HL-60 (cell line): ENCODE measurements around the gene DDX17.

Source experiments
- DNase-seq, 2 experiments: peaks; one replicate each; pipeline ENCODE4 v3.0.0-alpha.2; 2010 to 2020; ENCODE audit warnings: low read depth in 1 of 2, low spot score in 1 of 2
- H3K27ac ChIP-seq: fragments of 250-450 bp; sonication (Bioruptor Pico); replicated peaks from 2 replicates; pipeline ENCODE4 v1.5.1; 2020; ENCODE audit warnings: mild to moderate bottlenecking, moderate library complexity
- H3K27me3 ChIP-seq: fragments of 250-450 bp; sonication (Bioruptor Pico); 2 replicates; pipeline ENCODE4 v1.5.1; 2021; ENCODE audit warnings: mild to moderate bottlenecking, moderate library complexity; ENCODE audit not compliant: insufficient read depth, poor library complexity, severe bottlenecking
- H3K4me3 ChIP-seq: replicated peaks from 2 replicates; pipeline ENCODE4 v1.5.1; 2011; ENCODE audit warnings: mild to moderate bottlenecking, control low read depth, low read length; ENCODE audit not compliant: insufficient read depth
- GABPA ChIP-seq: IDR thresholded peaks from 2 replicates; pipeline ENCODE4 v1.6.1; 2012; ENCODE audit warnings: low read depth
- POLR2AphosphoS5 ChIP-seq: IDR thresholded peaks from 2 replicates; pipeline ENCODE4 v1.6.1; 2012; ENCODE audit warnings: low read depth
- REST ChIP-seq: IDR thresholded peaks from 2 replicates; pipeline ENCODE4 v1.6.1; 2012; ENCODE audit warnings: low read depth; ENCODE audit not compliant: insufficient replicate concordance
- SPI1 ChIP-seq: IDR thresholded peaks from 2 replicates; pipeline ENCODE4 v1.6.1; 2012; ENCODE audit warnings: low read depth, mild to moderate bottlenecking, borderline replicate concordance
- TF ChIP-seq, protein P1 (sequence below): IDR thresholded peaks from one replicate; pipeline ENCODE4 v1.5.1; 2011; ENCODE audit warnings: low read length, control low read depth, inconsistent platforms; ENCODE audit not compliant: insufficient read depth

Gene DDX17

DNA sequence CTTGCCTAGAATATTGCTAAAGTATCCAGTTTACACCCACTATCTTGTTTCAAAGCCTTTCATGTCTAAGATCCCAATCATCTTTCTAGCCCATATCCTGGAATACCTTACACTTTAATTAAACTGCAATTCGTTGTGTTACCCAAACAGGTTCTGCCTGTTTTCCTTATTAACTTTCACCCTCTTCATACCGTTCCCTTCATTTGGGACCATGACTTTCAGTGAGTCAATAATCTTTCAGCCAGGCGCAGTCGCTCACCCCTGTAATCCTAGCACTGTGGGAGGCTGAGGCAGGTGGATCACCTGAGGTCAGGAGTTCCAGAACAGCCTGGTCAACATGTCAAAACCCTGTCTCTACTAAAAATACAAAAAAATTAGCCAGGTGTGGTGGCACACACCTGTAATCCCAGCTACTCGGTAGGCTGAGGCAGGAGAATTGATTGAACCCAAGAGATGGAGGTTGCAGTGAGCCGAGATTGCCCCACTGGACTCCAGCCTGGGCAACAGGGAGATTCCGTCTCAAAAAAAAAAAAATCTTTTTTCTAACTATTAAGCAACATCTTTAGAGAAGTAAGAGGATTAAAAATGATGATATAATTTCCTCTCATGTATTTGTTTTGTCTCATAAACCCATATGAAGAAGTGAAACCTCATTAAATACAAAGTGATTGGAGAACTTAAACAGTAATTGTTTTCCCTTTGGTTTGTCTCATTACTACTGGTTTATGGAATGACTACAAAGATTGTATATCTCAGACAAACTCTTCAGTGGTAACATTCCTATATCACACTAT, 43.2 kb upstream of the DDX17 start:
- no peak for TF ChIP-seq POLR2AphosphoS5
- TF ChIP-seq GABPA = no peak
- TF ChIP-seq, protein P1, sequence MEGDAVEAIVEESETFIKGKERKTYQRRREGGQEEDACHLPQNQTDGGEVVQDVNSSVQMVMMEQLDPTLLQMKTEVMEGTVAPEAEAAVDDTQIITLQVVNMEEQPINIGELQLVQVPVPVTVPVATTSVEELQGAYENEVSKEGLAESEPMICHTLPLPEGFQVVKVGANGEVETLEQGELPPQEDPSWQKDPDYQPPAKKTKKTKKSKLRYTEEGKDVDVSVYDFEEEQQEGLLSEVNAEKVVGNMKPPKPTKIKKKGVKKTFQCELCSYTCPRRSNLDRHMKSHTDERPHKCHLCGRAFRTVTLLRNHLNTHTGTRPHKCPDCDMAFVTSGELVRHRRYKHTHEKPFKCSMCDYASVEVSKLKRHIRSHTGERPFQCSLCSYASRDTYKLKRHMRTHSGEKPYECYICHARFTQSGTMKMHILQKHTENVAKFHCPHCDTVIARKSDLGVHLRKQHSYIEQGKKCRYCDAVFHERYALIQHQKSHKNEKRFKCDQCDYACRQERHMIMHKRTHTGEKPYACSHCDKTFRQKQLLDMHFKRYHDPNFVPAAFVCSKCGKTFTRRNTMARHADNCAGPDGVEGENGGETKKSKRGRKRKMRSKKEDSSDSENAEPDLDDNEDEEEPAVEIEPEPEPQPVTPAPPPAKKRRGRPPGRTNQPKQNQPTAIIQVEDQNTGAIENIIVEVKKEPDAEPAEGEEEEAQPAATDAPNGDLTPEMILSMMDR = no peak
- no peak for TF ChIP-seq REST
- no peak for TF ChIP-seq SPI1

DNA sequence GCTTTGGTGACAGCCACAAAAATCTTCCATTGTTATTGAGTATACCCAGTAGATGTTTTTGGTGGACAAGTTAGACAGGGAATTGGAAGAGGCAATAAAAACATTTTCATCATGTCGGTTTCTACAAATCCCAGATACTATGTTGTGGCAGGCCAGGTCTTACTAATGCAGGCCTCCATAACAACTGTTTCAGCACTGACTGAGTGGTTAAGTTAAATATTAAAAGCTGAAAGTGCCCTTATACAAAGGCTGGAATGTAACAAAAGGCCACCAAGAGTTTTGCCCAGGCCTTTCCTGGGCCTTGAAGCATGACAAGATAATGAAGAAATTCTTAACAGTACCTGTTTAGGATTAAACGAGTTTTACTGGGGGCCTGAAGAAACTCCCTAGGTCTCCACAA, 34.6 kb upstream of the DDX17 start:
- TF ChIP-seq, protein P1 = no peak
- TF ChIP-seq GABPA (no peak), POLR2AphosphoS5 (no peak), REST (no peak), SPI1 (no peak)
- H3K4me3 ChIP-seq = no peak overlapping the region
- DNase-seq = no peak
- H3K27me3 ChIP-seq = no peaks in the 10 kb centered on the region
- no peak overlapping the region for H3K27ac ChIP-seq

More for the DNA sequence above, 43.2 kb upstream of the DDX17 start:
- H3K4me3 ChIP-seq = no peak overlapping the region
- H3K27ac ChIP-seq = no peak overlapping the region
- H3K27me3 ChIP-seq = no peaks in the 10 kb centered on the region
- peak in 1 of 2 experiments; percentile 11 for DNase-seq

- peak in 1 of 2 experiments; percentile 20 for DNase-seq
- H3K27ac ChIP-seq = peak overlapping the region; percentile 72
Measured at GRCh38 chr22:38531251-38531938, 25.3 kb upstream of the DDX17 start.

More at GRCh38 chr22:38531251-38531938, 25.3 kb upstream of the DDX17 start:
- Histone ChIP-seq H3K4me3 (peak overlapping the region; percentile 20), H3K27me3 (no peaks in the 10 kb centered on the region)
- TF ChIP-seq, protein P1 = no peak
